IPS-15b (cell line): ENCODE measurements around the gene OR52B2.
"Not testable (repeated sequence)": the region's sequence is repeated elsewhere in the genome, so short reads cannot be mapped to it uniquely, and the experiment has no call there.

Source experiments
- H3K27me3 ChIP-seq: one replicate; pipeline ENCODE4 v1.6.1; 2013; ENCODE audit warnings: low read length; ENCODE audit not compliant: control insufficient read depth, insufficient read depth
- H3K36me3 ChIP-seq: one replicate; pipeline ENCODE4 v1.6.1; 2013; ENCODE audit warnings: low read length; ENCODE audit not compliant: control insufficient read depth, insufficient read depth
- H3K4me1 ChIP-seq: one replicate; pipeline ENCODE4 v1.6.1; 2013; ENCODE audit warnings: mild to moderate bottlenecking, low read length; ENCODE audit not compliant: control insufficient read depth, insufficient read depth
- H3K4me3 ChIP-seq: one replicate; pipeline ENCODE4 v1.5.1; 2013; ENCODE audit warnings: low read depth, low read length
- H3K9ac ChIP-seq: one replicate; pipeline ENCODE4 v1.6.1; 2013; ENCODE audit warnings: low read depth, mild to moderate bottlenecking, low read length
- H3K9me3 ChIP-seq: one replicate; pipeline ENCODE4 v1.6.1; 2013; ENCODE audit warnings: mild to moderate bottlenecking, low read length; ENCODE audit not compliant: control insufficient read depth, insufficient read depth

The OR52B2 gene

DNA sequence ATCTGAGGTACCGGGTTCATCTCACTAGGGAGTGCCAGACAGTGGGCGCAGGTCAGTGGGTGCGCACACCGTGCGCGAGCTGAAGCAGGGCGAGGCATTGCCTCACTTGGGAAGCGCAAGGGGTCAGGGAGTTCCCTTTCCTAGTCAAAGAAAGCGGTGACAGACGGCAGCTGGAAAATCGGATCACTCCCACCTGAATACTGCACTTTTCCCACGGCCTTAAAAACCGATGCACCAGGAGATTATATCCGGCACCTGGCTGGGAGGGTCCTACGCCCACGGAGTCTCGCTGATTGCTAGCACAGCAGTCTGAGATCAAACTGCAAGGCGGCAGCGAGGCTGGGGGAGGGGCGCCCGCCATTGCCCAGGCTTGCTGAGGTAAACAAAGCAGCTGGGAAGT is 26.4 kb downstream of the OR52B2 start:
- H3K9me3 ChIP-seq, H3K4me1 ChIP-seq, H3K36me3 ChIP-seq, H3K27me3 ChIP-seq, H3K9ac ChIP-seq: not testable (repeated sequence)
- peak overlapping the region; percentile 45 for H3K4me3 ChIP-seq

DNA sequence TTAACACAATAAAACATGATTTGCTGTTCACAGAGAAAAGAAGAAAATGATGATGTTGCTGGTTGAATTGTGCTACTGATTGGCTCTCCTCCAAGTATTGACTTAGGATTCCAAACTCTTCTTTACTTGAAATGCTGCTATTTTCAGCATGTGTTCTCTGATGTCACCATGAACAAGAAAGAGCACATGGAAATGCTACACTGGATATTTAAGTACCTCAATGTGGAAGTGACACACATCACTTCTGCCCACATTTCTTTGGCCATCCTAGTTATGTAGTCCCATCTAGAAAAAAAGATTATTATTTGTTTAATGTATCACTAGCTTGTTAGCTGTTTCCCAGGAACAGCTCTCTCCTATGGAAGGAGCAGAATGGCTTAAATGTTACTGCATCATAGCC is 27.2 kb downstream of the OR52B2 start:
- Histone ChIP-seq H3K4me3 (no peak overlapping the region), H3K4me1 (no peaks in the 10 kb centered on the region), H3K27me3 (no peaks in the 10 kb centered on the region), H3K9ac (no peak overlapping the region), H3K36me3 (no peaks in the 10 kb centered on the region), H3K9me3 (no peaks in the 10 kb centered on the region)

DNA sequence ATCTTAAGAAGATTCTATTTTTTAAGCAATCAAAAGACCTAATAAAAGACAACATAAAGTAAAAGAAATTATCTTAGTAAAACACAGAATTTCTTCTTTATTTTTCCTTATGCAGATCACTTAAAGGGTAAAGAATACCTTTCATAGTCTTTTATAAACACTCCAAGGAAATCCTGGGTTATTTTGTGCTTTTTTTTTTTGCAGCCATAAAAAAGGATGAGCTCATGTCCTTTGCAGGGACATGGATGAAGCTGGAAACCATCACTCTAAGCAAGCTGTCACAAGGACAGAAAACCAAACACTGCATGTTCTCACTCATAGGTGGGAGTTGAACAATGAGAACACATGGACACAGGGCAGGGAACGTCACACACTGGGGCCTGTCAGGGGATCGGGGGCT is 34.2 kb downstream of the OR52B2 start:
- H3K9me3 ChIP-seq, H3K36me3 ChIP-seq, H3K4me1 ChIP-seq, H3K9ac ChIP-seq, H3K27me3 ChIP-seq, H3K4me3 ChIP-seq: not testable (repeated sequence)

DNA sequence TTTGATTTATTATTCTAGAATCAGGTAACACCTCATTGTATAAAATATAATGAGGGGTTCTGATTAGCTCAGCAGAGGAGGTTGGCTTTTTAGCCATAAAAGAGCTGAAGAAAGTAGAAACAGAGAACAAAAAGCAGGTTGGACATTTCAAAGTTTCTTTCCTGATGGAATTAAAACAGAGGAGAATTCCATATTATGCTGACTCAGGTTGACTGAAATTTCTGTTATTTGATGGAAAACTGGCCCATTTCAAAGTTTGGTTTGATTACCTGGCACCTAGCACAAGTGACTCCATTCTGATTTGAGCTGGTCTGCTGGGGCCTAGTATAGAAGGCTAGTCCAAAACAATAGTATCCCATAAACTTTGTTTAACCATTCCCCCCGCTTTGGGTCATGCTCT is 37.7 kb downstream of the OR52B2 start:
- Histone ChIP-seq H3K9me3 (no peaks in the 10 kb centered on the region), H3K9ac (no peak overlapping the region), H3K27me3 (no peaks in the 10 kb centered on the region), H3K36me3 (no peaks in the 10 kb centered on the region), H3K4me3 (no peak overlapping the region), H3K4me1 (no peaks in the 10 kb centered on the region)

DNA sequence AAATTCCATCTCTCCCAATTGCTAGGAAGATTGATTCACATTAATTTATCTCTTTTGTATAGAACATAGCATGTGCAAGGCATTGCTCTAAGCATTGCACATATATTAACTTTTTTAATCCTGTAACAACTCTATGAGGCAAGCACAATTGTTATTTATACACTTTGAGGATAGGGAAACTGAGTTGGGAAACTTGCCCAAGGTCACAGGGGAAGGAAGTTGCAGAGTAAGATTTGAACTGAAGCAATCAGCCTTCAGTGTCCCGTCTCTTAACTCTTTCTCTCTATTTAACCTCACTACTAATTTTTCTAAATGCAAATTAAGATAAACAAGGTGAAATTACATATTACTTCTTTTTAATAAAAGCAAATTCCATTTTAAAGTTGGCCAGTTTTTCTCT is 40.5 kb downstream of the OR52B2 start:
- Histone ChIP-seq H3K9ac (no peak overlapping the region), H3K27me3 (no peaks in the 10 kb centered on the region), H3K4me3 (no peak overlapping the region), H3K4me1 (no peaks in the 10 kb centered on the region), H3K36me3 (no peaks in the 10 kb centered on the region), H3K9me3 (no peaks in the 10 kb centered on the region)

DNA sequence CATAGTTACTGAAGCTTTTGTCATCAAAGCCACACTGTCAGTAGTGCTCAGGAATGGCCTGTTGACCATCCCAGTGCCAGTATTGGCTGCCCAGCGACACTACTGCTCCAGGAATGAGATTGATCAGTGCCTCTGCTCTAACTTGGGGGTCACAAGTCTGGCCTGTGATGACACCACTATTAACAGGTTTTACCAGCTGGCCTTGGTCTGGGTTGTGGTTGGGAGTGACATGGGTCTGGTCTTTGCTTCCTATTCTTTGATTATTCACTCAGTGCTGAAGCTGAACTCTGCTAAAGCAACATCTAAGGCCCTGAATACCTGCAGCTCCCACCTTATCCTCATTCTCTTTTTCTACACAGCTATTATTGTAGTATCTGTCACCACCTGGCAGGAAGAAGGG is 41.1 kb downstream of the OR52B2 start:
- H3K9me3 ChIP-seq, result no peaks in the 10 kb centered on the region
- no peak overlapping the region for H3K4me3 ChIP-seq
- no peaks in the 10 kb centered on the region for H3K4me1 ChIP-seq
- H3K36me3 ChIP-seq, result no peaks in the 10 kb centered on the region
- no peaks in the 10 kb centered on the region for H3K27me3 ChIP-seq
- no peak overlapping the region for H3K9ac ChIP-seq

DNA sequence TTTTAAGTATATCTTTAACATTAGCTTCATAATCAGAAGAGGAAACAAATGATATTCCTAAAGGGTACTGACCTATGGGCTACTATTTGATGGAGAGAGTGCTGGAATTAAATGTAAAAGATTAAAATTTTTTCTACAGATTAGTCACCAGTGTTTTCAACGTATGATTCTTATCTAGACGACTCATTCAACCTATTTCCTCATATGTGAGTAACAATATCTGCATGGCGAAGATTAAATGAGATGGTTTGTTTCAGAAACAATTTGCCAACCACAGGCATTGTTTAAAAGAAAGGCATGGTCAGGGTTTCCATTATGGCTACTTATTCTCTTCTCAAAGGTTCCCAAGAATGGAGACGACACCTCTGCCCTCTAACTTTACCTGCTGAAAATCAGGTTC is 42.2 kb downstream of the OR52B2 start:
- H3K27me3 ChIP-seq, result no peaks in the 10 kb centered on the region
- no peaks in the 10 kb centered on the region for H3K4me1 ChIP-seq
- H3K4me3 ChIP-seq, result no peak overlapping the region
- H3K9ac ChIP-seq, result no peak overlapping the region
- H3K9me3 ChIP-seq, result no peaks in the 10 kb centered on the region
- no peaks in the 10 kb centered on the region for H3K36me3 ChIP-seq

DNA sequence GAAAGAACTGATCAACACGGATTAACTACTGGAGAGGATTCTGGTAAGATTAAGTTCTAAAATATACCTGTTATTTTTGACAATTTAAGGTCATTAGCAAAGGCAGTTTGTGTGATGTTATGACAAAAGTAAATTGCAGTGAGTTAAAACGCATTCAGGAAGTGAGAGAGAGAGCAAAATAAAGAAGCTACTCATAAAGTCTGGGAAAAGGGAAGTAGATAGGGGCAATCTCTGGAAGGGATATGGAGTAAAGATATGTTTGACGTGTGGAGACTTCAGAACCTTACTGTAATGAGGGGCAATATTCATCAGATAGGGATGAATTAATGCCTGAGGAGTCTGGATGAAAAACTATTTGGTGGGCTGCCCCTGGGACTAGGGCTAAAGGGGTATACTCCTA is 45.9 kb downstream of the OR52B2 start:
- no peaks in the 10 kb centered on the region for H3K36me3 ChIP-seq
- no peak overlapping the region for H3K9ac ChIP-seq
- H3K27me3 ChIP-seq, result no peaks in the 10 kb centered on the region
- no peaks in the 10 kb centered on the region for H3K9me3 ChIP-seq
- H3K4me3 ChIP-seq, result no peak overlapping the region
- H3K4me1 ChIP-seq, result no peaks in the 10 kb centered on the region
